Fibroblast of villous mesenchyme (primary cell): ENCODE data around the gene ACAA2. TPM values are rescaled to one million over a fixed set of nuclear protein-coding genes. Genes with fewer than 3 reads are reported as not detected.

Experiments used
- DNase-seq: peaks from one replicate; pipeline ENCODE4 v3.0.0-alpha.2; 2010; ENCODE audit warnings: low read depth
- H3K4me3 ChIP-seq: 2 replicates; pipeline ENCODE4 v1.5.1; 2011; ENCODE audit warnings: low read depth, mild to moderate bottlenecking, low read length
- CTCF ChIP-seq: IDR thresholded peaks from 2 replicates; pipeline ENCODE4 v1.5.1; 2012; ENCODE audit warnings: low read depth, mild to moderate bottlenecking, low read length; ENCODE audit not compliant: insufficient read depth
- total RNA-seq: library from RNA; depleted of rRNA; stranded (reverse); fragments of >200 nt; gene quantifications from 2 replicates; pipeline ENCODE4 v1.2.3, GENCODE V29; 2012

Gene ACAA2
- total RNA-seq, 1 donor: 31.5 TPM

- H3K4me3 ChIP-seq: no peak overlapping the region
- TF ChIP-seq CTCF: no peak
- DNase-seq: no peak
These were observed 56.5 kb downstream of the ACAA2 start for GRCh38 chr18:49756671-49757362.

GRCh38 chr18:49756135-49756534 is 57.2 kb downstream of the ACAA2 start:
- no peak for TF ChIP-seq CTCF
- no peak overlapping the region for H3K4me3 ChIP-seq

GRCh38 chr18:49755489-49755888 is 57.8 kb downstream of the ACAA2 start:
- no peak for TF ChIP-seq CTCF
- H3K4me3 ChIP-seq: no peak overlapping the region
- no peak for DNase-seq

More at GRCh38 chr18:49756135-49756534, 57.2 kb downstream of the ACAA2 start:
- no peak for DNase-seq

- TF ChIP-seq CTCF: no peak
- no peak overlapping the region for H3K4me3 ChIP-seq
- no peak for DNase-seq
These were observed 58.5 kb downstream of the ACAA2 start for GRCh38 chr18:49754866-49755265.

GRCh38 chr18:49753643-49754042 is 59.7 kb downstream of the ACAA2 start:
- no peak overlapping the region for H3K4me3 ChIP-seq
- no peak for TF ChIP-seq CTCF
- no peak for DNase-seq

GRCh38 chr18:49752095-49752457 is 61.3 kb downstream of the ACAA2 start:
- no peak for TF ChIP-seq CTCF
- DNase-seq: no peak

More at GRCh38 chr18:49752095-49752457, 61.3 kb downstream of the ACAA2 start:
- H3K4me3 ChIP-seq: no peak overlapping the region
